IPS DF 6.9 (cell line): ENCODE results near the gene DOK5.

Experiments used
- DNase-seq: peaks from one replicate; pipeline ENCODE4 v3.0.0-alpha.2; 2013; ENCODE audit warnings: low read depth, low spot score
- H3K27ac ChIP-seq: one replicate; pipeline ENCODE4 v1.5.1; 2013; ENCODE audit warnings: low read length, control low read depth
- H3K27me3 ChIP-seq: 2 replicates; pipeline ENCODE4 v1.6.1; 2013; ENCODE audit warnings: mild to moderate bottlenecking, low read length; ENCODE audit not compliant: control insufficient read depth, insufficient read depth
- H3K36me3 ChIP-seq: 2 replicates; pipeline ENCODE4 v1.6.1; 2013; ENCODE audit warnings: low read length; ENCODE audit not compliant: control insufficient read depth, insufficient read depth
- H3K4me1 ChIP-seq: 2 replicates; pipeline ENCODE4 v1.6.1; 2013; ENCODE audit warnings: low read length; ENCODE audit not compliant: control insufficient read depth, insufficient read depth
- H3K4me3 ChIP-seq: 2 replicates; pipeline ENCODE4 v1.5.1; 2013; ENCODE audit warnings: mild to moderate bottlenecking, low read length
- H3K9me3 ChIP-seq: 2 replicates; pipeline ENCODE4 v1.6.1; 2013; ENCODE audit warnings: low read length, inconsistent platforms; ENCODE audit not compliant: control insufficient read depth, insufficient read depth
- WGBS: extraction: QIAGEN DNeasy Blood & Tissue Kit; methylation state at CpG from one replicate; pipeline ENCODE4 v1.1.7; 2013; ENCODE audit warnings: mixed read lengths, missing lambda C conversion rate; ENCODE audit not compliant: insufficient read length, insufficient coverage; 5-methylcytosine and 5-hydroxymethylcytosine counted together

The DOK5 gene

GRCh38 chr20:54657268-54657826 lies 182.0 kb downstream of the DOK5 start:
- Histone ChIP-seq H3K4me1 (peaks cover 2% of the 10 kb centered on the region; the same call in 1 of the 2 replicates), H3K27ac (no peak overlapping the region), H3K27me3 (no peaks in the 10 kb centered on the region; the same call in 1 of the 2 replicates), H3K36me3 (no peaks in the 10 kb centered on the region), H3K9me3 (no peaks in the 10 kb centered on the region), H3K4me3 (no peak overlapping the region)
- DNase-seq, result no peak
- WGBS, result no CpG with 5 or more reads among the region's 2 CpGs

DNA sequence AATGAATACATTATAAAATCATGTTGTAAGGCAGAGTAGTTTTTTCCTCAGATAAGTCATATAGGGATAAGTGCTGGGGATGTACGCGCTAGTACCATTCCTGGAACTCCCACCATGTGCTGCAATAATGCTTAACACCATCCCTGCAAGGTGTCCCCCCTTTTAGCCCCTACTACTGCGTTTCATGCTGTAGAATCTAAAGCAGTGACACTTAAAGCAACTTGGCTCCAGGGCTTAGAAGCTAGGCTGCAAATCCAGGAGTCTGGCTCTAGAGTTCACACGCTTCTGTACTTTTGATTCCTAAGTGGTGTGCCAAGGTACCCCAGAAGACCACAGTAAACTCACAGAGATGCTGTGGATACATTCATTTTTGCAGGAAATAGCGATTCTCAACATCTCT lies 183.1 kb downstream of the DOK5 start:
- H3K36me3 ChIP-seq, result no peaks in the 10 kb centered on the region
- no peak overlapping the region for H3K4me3 ChIP-seq
- H3K27me3 ChIP-seq, result no peaks in the 10 kb centered on the region; the same call in 1 of the 2 replicates
- H3K9me3 ChIP-seq, result no peaks in the 10 kb centered on the region
- WGBS, result no CpG with 5 or more reads among the region's 5 CpGs
- no peak for DNase-seq
- H3K27ac ChIP-seq, result no peak overlapping the region
- peaks cover 2% of the 10 kb centered on the region; the same call in 1 of the 2 replicates for H3K4me1 ChIP-seq

DNA sequence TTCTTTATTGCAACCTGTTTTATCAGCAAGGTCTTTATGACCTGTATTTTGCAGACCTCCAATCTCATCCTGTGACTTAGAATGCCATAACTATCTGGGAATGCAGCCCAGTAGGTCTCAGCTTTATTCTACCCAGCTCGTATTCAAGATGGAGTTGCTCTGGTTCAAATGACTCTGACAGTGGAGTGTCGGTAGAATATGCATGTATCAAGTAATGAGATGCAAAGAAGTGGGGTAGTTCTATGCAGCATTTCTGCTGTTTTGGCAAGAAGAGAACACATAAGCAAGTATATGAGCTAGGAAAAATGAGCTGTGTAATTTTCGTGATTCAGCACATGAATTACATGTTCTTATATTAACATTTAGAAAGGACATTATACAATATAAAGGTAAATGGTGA lies 185.9 kb downstream of the DOK5 start:
- Histone ChIP-seq H3K4me3 (no peak overlapping the region), H3K36me3 (no peaks in the 10 kb centered on the region), H3K27me3 (no peaks in the 10 kb centered on the region; the same call in 1 of the 2 replicates), H3K27ac (no peak overlapping the region), H3K9me3 (no peaks in the 10 kb centered on the region), H3K4me1 (no peaks in the 10 kb centered on the region)
- no peak for DNase-seq
- WGBS, result no CpG with 5 or more reads among the region's 3 CpGs

- DNase-seq, result no peak
- no peaks in the 10 kb centered on the region; the same call in 1 of the 2 replicates for H3K27me3 ChIP-seq
- H3K4me1 ChIP-seq, result no peaks in the 10 kb centered on the region
- no CpG with 5 or more reads among the region's 8 CpGs for WGBS
- no peak overlapping the region for H3K4me3 ChIP-seq
- no peak overlapping the region for H3K27ac ChIP-seq
- no peaks in the 10 kb centered on the region for H3K36me3 ChIP-seq
- no peaks in the 10 kb centered on the region for H3K9me3 ChIP-seq
Measured at GRCh38 chr20:54661880-54662465, 186.6 kb downstream of the DOK5 start.

DNA sequence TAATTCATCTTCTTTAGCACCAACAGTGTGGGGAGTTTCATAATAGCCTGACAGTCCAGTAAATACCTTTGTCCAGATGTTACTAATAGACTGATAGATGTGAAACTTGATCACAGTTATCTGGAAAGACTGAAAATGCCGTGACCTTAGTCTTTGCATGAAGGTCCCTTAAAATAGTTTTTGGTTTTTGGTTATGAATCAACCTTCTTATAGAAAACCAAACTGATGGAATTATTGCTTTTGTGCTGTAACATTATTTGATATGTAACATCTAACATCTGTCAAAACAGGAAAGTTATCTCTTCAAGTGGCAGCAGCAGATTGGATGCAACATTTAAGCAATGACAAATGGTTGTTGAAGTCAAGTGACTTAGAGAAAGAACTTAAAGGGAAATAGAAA lies 190.4 kb downstream of the DOK5 start:
- H3K27ac ChIP-seq, result no peak overlapping the region
- WGBS, result no CpG with 5 or more reads among the region's 1 CpG
- no peaks in the 10 kb centered on the region for H3K36me3 ChIP-seq
- H3K4me3 ChIP-seq, result no peak overlapping the region
- no peak for DNase-seq
- no peaks in the 10 kb centered on the region for H3K9me3 ChIP-seq
- H3K4me1 ChIP-seq, result no peaks in the 10 kb centered on the region
- no peaks in the 10 kb centered on the region; the same call in 1 of the 2 replicates for H3K27me3 ChIP-seq

DNA sequence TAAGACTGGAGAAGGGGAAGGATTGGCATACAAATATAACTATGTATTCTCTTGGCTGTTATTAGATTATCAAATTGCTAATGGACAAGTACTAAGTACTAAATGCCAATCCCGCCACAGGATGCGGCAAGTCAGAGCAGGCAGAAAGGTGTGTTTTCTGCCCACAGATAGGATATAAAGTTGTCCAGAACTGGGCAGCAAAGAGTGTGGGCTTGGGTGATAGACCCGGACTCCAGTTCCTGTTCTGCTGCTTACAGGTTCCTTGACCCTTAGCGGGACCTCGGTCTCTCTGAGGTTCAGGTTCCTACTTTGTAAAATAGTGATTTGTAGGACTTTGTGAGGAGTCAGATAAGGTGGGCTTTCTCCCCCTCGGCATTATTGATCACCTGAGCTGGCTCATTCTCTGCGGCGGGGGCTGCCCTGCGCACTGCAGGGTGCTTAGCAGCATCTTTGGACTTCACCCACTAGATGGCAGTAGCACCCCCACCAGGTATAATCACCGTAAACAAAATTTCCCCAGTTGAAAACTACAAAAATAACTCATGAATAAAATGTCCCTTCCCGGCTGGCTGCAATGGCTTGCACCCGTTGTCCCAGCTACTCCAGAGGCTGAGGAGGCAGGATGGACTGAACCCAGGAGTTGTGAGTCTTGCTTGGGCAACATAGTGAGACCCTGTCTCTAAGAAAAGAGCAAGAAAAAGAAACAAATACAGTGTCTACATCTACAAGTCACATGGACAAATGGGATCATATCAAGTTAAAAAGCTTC lies 193.1 kb downstream of the DOK5 start:
- Histone ChIP-seq H3K27ac (no peak overlapping the region), H3K9me3 (no peaks in the 10 kb centered on the region), H3K4me3 (no peak overlapping the region), H3K4me1 (no peaks in the 10 kb centered on the region), H3K36me3 (no peaks in the 10 kb centered on the region), H3K27me3 (no peaks in the 10 kb centered on the region)
- WGBS, result no CpG with 5 or more reads among the region's 12 CpGs
- no peak for DNase-seq

- DNase-seq, result no peak
- WGBS, result no CpG with 5 or more reads among the region's 4 CpGs
- no peaks in the 10 kb centered on the region for H3K27me3 ChIP-seq
- H3K4me1 ChIP-seq, result no peaks in the 10 kb centered on the region
- H3K36me3 ChIP-seq, result no peaks in the 10 kb centered on the region
- H3K4me3 ChIP-seq, result no peak overlapping the region
- no peaks in the 10 kb centered on the region for H3K9me3 ChIP-seq
- no peak overlapping the region for H3K27ac ChIP-seq
Measured at GRCh38 chr20:54669040-54669363, 193.6 kb downstream of the DOK5 start.

DNA sequence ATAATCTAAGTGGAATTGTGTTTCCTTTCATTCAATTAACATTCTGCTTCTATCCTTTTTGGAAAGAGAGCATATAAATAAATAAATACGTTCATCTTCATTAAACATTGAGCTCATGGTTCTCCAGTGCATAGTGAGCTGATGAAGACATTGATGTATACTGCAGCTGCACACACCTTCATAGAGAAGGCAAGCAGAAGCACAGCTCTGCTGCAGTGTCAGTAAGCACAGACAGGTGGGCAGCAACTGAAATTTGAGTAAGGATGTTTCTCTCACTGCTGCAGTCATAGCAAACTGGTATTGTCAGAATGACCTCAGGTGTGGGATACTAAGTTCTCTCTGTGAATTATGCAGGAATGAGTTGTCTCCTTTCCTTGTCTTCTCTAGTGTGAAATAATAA lies 202.9 kb downstream of the DOK5 start:
- no peaks in the 10 kb centered on the region for H3K27me3 ChIP-seq

DNA sequence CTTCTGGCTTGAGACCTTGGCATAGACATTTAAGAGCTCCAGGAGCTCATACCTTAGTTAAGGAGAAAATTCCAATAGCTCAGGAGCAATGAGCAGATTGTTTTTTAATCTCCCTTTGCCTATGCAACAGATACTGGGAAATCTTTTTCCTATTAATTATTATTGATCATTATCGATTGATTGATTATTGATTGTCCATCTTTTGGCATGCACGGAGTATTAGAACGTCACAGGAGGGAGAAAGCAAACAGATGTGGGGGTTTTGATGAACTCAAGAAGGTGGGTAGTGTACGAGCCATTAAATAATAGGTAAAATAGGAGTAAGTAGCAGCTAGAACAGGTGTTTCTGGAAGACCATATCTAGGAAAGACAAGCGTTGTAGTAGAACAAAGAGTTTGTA lies 205.0 kb downstream of the DOK5 start:
- DNase-seq, result no peak
- Histone ChIP-seq H3K4me1 (no peaks in the 10 kb centered on the region), H3K9me3 (no peaks in the 10 kb centered on the region; the same call in 1 of the 2 replicates), H3K4me3 (no peak overlapping the region), H3K27me3 (no peaks in the 10 kb centered on the region), H3K27ac (no peak overlapping the region), H3K36me3 (no peaks in the 10 kb centered on the region)
- no CpG with 5 or more reads among the region's 5 CpGs for WGBS

More for the DNA sequence above, 202.9 kb downstream of the DOK5 start:
- no peaks in the 10 kb centered on the region for H3K4me1 ChIP-seq
- no peak overlapping the region for H3K27ac ChIP-seq
- no peak for DNase-seq
- H3K9me3 ChIP-seq, result no peaks in the 10 kb centered on the region
- WGBS, result no CpG with 5 or more reads among the region's 1 CpG
- no peak overlapping the region for H3K4me3 ChIP-seq
- no peaks in the 10 kb centered on the region for H3K36me3 ChIP-seq

- WGBS, result no CpG with 5 or more reads among the region's 14 CpGs
- Histone ChIP-seq H3K27ac (no peak overlapping the region), H3K9me3 (no peaks in the 10 kb centered on the region; the same call in 1 of the 2 replicates), H3K36me3 (no peaks in the 10 kb centered on the region), H3K4me3 (no peak overlapping the region), H3K27me3 (no peaks in the 10 kb centered on the region), H3K4me1 (no peaks in the 10 kb centered on the region)
- DNase-seq, result peak; percentile 25
Measured at GRCh38 chr20:54680872-54681619, 205.7 kb downstream of the DOK5 start.
